AG04450 (cell line): Measurements from ENCODE around the gene MPIG6B. TPM values are rescaled to one million over a fixed set of nuclear protein-coding genes. Genes with fewer than 3 reads are reported as not detected.

Experiments
- CTCF ChIA-PET: fragments of 300-600, 350-600 bp; formaldehyde crosslinking; extraction: SDS; loops from one replicate; lab custom pipeline; 2022; ENCODE audit warnings: antibody characterized with exemption, inconsistent platforms; lab: Charles Lee
- POLR2A ChIA-PET: fragments of 350-600 bp; formaldehyde crosslinking; extraction: SDS; loops from one replicate; lab custom pipeline; 2021; ENCODE audit warnings: antibody characterized with exemption, inconsistent platforms; lab: Yijun Ruan, JAX
- DNase-seq: peaks from one replicate; pipeline ENCODE4 v3.0.0-alpha.2; 2011; ENCODE audit warnings: low read depth, low spot score
- H3K27ac ChIP-seq: one replicate; pipeline ENCODE4 v1.5.1; 2012; ENCODE audit warnings: low read depth, low read length, control low read depth
- H3K27me3 ChIP-seq: one replicate; pipeline ENCODE4 v1.6.0; 2012; ENCODE audit warnings: low read length; ENCODE audit not compliant: control insufficient read depth, insufficient read depth
- H3K4me3 ChIP-seq: 2 replicates; pipeline ENCODE4 v1.5.1; 2011; ENCODE audit warnings: mild to moderate bottlenecking, low read depth, low read length, control low read depth
- H3K9me3 ChIP-seq: 2 replicates; pipeline ENCODE4 v1.5.1; 2012; ENCODE audit warnings: low read length; ENCODE audit not compliant: control insufficient read depth, insufficient read depth
- CTCF ChIP-seq: IDR thresholded peaks from 2 replicates; pipeline ENCODE4 v1.5.1; 2011; ENCODE audit warnings: low read depth, low read length, control low read depth, inconsistent platforms
- polyA plus RNA-seq: library from polyadenylated mRNA; depleted of rRNA; stranded (reverse); fragments of >200 nt; gene quantifications from 2 replicates; pipeline ENCODE4 v1.2.3, GENCODE V29; 2011

Gene MPIG6B
- polyA plus RNA-seq, 1 experiment, result not detected

- CTCF ChIA-PET, result interaction anchor here (1.0 to 1.4 kb wide), 3 partner anchors 14 to 81 kb away, joined by 3 to 4 read pairs (median 3); partner anchors contain the start of gene VARS1
Measured at GRCh38 chr6:31715022-31715958, 7.9 kb upstream of the MPIG6B start, which contains the start of gene LY6G6D. Gene LY6G6D (plus strand): TSS chr6:31715348. CDS start chr6:31715356, 8 bp downstream.

GRCh38 chr6:31717499-31718222 is 5.5 kb upstream of the MPIG6B start:
- ChIA-PET CTCF (no interaction called here), POLR2A (no interaction called here)
- TF ChIP-seq CTCF, result no peak
- Histone ChIP-seq H3K27ac (no peak overlapping the region), H3K4me3 (no peak overlapping the region), H3K9me3 (no peaks in the 10 kb centered on the region), H3K27me3 (peaks cover 25% of the 10 kb centered on the region)
- DNase-seq, result no peak

More at GRCh38 chr6:31715022-31715958, 7.9 kb upstream of the MPIG6B start, which contains the start of gene LY6G6D:
- POLR2A ChIA-PET, result interaction anchor here (0.6 kb wide), 2 partner anchors 78 to 112 kb away, joined by 4 to 5 read pairs; partner anchors contain the start of gene HSPA1B
- H3K9me3 ChIP-seq, result no peaks in the 10 kb centered on the region
- H3K27ac ChIP-seq, result no peak within 1 kb of the TSS
- TF ChIP-seq CTCF, result no peak
- H3K27me3 ChIP-seq, result peaks cover 37% of the 10 kb centered on the region
- no peak within 1 kb of the TSS for H3K4me3 ChIP-seq
- DNase-seq, result no peak

GRCh38 chr6:31718265-31718664 is 4.9 kb upstream of the MPIG6B start:
- no peak for DNase-seq
- no peaks in the 10 kb centered on the region for H3K9me3 ChIP-seq
- CTCF ChIA-PET, result no interaction called here
- peaks cover 25% of the 10 kb centered on the region for H3K27me3 ChIP-seq
- POLR2A ChIA-PET, result no interaction called here
- H3K27ac ChIP-seq, result no peak overlapping the region
- H3K4me3 ChIP-seq, result no peak overlapping the region
- no peak for TF ChIP-seq CTCF

GRCh38 chr6:31719001-31719400 is 4.2 kb upstream of the MPIG6B start:
- POLR2A ChIA-PET, result no interaction called here
- Histone ChIP-seq H3K4me3 (no peak overlapping the region), H3K27ac (no peak overlapping the region), H3K9me3 (no peaks in the 10 kb centered on the region; the same call in 1 of the 2 replicates), H3K27me3 (peaks cover 22% of the 10 kb centered on the region)
- DNase-seq, result no peak
- CTCF ChIA-PET, result no interaction called here
- no peak for TF ChIP-seq CTCF
